GM10248 (cell line): ENCODE measurements around the gene VWA3B.

Source experiments
- CTCF ChIA-PET: fragments of 300-600 bp; sonication (Branson Sonifier 250); formaldehyde crosslinking; extraction: SDS; loops from one replicate; lab custom pipeline; 2021; ENCODE audit warnings: antibody characterized with exemption; lab: Yijun Ruan, JAX
- POLR2A ChIA-PET: fragments of 350-650 bp; sonication (Branson Sonifier 250); formaldehyde crosslinking; extraction: SDS; loops from one replicate; lab custom pipeline; 2020; ENCODE audit warnings: antibody characterized with exemption; lab: Yijun Ruan, JAX
- DNase-seq: peaks from one replicate; pipeline ENCODE4 v3.0.0; 2012; ENCODE audit errors: extremely low spot score
- CTCF ChIP-seq: IDR thresholded peaks from 2 replicates; pipeline ENCODE4 v1.5.1; 2012; ENCODE audit warnings: mild to moderate bottlenecking, low read depth; ENCODE audit errors: extremely low read depth, missing control alignments, control extremely low read depth

The VWA3B gene

GRCh38 chr2:98240786-98241398 lies 153.9 kb downstream of the VWA3B start:
- no peak for DNase-seq
- POLR2A ChIA-PET, result no interaction called here
- TF ChIP-seq CTCF, result no peak
- CTCF ChIA-PET, result interaction anchor here (1.6 to 1.7 kb wide), 2 partner anchors 21 to 28 kb away, joined by 3 to 4 read pairs; no protein-coding TSS in a partner anchor

- no peak for DNase-seq
- CTCF ChIA-PET, result interaction anchor here (1.5 to 1.7 kb wide), 3 partner anchors 14 to 28 kb away, joined by 3 to 5 read pairs (median 4); no protein-coding TSS in a partner anchor
- POLR2A ChIA-PET, result no interaction called here
- no peak for TF ChIP-seq CTCF
Observed at GRCh38 chr2:98241592-98241991, 154.6 kb downstream of the VWA3B start.

GRCh38 chr2:98242003-98242402 lies 155.0 kb downstream of the VWA3B start:
- CTCF ChIA-PET, result interaction anchor here (1.5 to 1.7 kb wide), 3 partner anchors 14 to 27 kb away, joined by 3 to 5 read pairs (median 4); no protein-coding TSS in a partner anchor
- TF ChIP-seq CTCF, result no peak
- DNase-seq, result no peak
- POLR2A ChIA-PET, result no interaction called here

- ChIA-PET CTCF (interaction anchor here (0.9 to 1.4 kb wide), 2 partner anchors 10 to 11 kb away, joined by 4 to 5 read pairs; no protein-coding TSS in a partner anchor), POLR2A (no interaction called here)
- no peak for DNase-seq
- TF ChIP-seq CTCF, result no peak
Observed at GRCh38 chr2:98245491-98245890, 158.5 kb downstream of the VWA3B start.

- no peak for TF ChIP-seq CTCF
- ChIA-PET CTCF (interaction anchor here (1.3 kb wide), 1 partner anchor 22 kb away, joined by 3 read pairs; no protein-coding TSS in a partner anchor), POLR2A (no interaction called here)
- DNase-seq, result no peak
Observed at GRCh38 chr2:98247383-98247782, 160.4 kb downstream of the VWA3B start.

- TF ChIP-seq CTCF, result no peak
- CTCF ChIA-PET, result interaction anchor here (1.1 to 1.3 kb wide), 2 partner anchors 16 to 25 kb away, joined by 3 read pairs; no protein-coding TSS in a partner anchor
- peak; percentile 26 for DNase-seq
- POLR2A ChIA-PET, result no interaction called here
Observed at GRCh38 chr2:98252038-98252773, 165.2 kb downstream of the VWA3B start.
